Breast epithelium (tissue), 4 donors: ENCODE measurements around the gene LMO1. TPM values are rescaled to one million over a fixed set of nuclear protein-coding genes. Genes with fewer than 3 reads are reported as not detected.

ENCODE experiments used
- DNase-seq, 2 donors: peaks; one replicate each; pipeline ENCODE4 v3.0.0-alpha.2; 2019; ENCODE audit warnings: low spot score in 2 of 2
- H3K27ac ChIP-seq, 2 donors: fragments of 200-600 bp; sonication (generic) in 1 of 2; one replicate each; pipeline ENCODE4 v1.5.1; 2016 to 2019; ENCODE audit warnings: mild to moderate bottlenecking in 1 of 2
- H3K27me3 ChIP-seq, 2 donors: fragments of 200-600 bp; sonication (generic) in 1 of 2; one replicate each; pipeline versions ENCODE4 v1.5.1 to v1.6.0; 2017 to 2019; ENCODE audit warnings: control low read depth in 1 of 2, mild to moderate bottlenecking in 1 of 2
- H3K36me3 ChIP-seq: fragments of 200-600 bp; one replicate; pipeline ENCODE4 v1.5.1; 2019
- H3K4me1 ChIP-seq, 2 donors: fragments of 200-600 bp; sonication (generic); one replicate each; pipeline ENCODE4 v1.5.1; 2016 to 2019; ENCODE audit warnings: control low read depth in 1 of 2
- H3K4me3 ChIP-seq, 3 donors: fragments of 200-600 bp; sonication (generic); 1 replicate in 2 of 3; 2 replicates in 1 of 3; pipeline ENCODE4 v1.5.1; 2016 to 2019; ENCODE audit warnings: mild to moderate bottlenecking in 3 of 3, moderate library complexity in 2 of 3
- H3K9me3 ChIP-seq, 2 donors: fragments of 200-600 bp; sonication (generic) in 1 of 2; one replicate each; pipeline ENCODE4 v1.5.1; 2016 to 2019; ENCODE audit warnings: control low read depth in 1 of 2
- POLR2A ChIP-seq: fragments of 450-650 bp; IDR thresholded peaks from one replicate; pipeline ENCODE4 v1.6.1; 2016; ENCODE audit warnings: antibody characterized with exemption, mild to moderate bottlenecking, moderate library complexity
- POLR2AphosphoS5 ChIP-seq, 3 donors: sonication (generic); formaldehyde crosslinking; IDR thresholded peaks; one replicate each; pipeline ENCODE4 v1.6.1; 2017; ENCODE audit warnings: antibody characterized with exemption in 3 of 3
- intact Hi-C: fragments of 100-400 bp; cut with DNase I; formaldehyde crosslinking; loops from one replicate; pipeline ENCODE4 v1.15.1; 2023; ENCODE audit warnings: low total_unique reads
- total RNA-seq, 3 donors: library from RNA; depleted of rRNA; stranded (reverse); fragments of >200 nt; gene quantifications; one replicate each; pipeline ENCODE4 v1.1.0, GENCODE V29; 2016
- TF ChIP-seq, protein P1 (sequence below), 3 donors: fragments of 450-650 bp; IDR thresholded peaks; one replicate each; pipeline ENCODE4 v1.5.1; 2016 to 2017; ENCODE audit warnings: antibody characterized with exemption in 3 of 3, mild to moderate bottlenecking in 3 of 3, moderate library complexity in 3 of 3

Gene LMO1
- total RNA-seq, 3 donors from 2014 or later: not detected

DNA sequence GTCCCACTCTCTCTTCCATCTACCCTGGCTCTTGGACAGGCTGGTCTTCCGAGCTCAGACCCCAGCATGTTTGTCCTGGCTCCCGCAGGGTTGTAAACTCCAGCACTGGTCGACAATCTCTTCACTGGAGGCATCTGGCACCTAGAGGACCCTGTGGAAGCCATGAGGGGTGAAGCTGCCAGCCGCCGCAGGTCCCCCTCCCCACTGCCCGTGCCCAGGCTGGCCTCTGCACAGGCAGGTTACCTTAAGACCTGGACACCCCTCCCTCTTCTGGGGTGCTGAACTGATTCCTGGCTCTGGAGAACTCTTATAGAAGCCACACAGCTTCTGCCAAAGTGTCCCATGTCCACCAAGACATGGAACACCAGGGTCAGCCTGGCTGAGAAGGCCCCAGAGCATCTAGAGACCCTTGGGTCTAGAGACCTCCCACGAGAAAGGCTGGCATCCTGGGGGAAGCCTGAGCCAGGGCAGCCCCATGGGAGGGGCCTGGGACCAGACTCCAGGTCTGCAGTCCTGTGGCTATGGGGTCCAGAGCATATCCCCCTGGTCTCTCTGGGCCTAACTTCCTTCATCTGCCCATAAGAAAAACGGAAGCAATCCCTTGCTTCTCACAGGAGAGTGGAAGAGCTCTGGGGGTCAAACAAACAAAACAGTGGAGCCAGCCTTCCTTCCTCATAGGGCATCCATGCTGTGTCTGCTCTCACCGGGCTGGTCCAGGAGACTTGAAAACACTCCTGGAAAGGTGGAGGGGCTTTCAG is 30.6 kb downstream of the LMO1 start:
- TF ChIP-seq, protein P1, sequence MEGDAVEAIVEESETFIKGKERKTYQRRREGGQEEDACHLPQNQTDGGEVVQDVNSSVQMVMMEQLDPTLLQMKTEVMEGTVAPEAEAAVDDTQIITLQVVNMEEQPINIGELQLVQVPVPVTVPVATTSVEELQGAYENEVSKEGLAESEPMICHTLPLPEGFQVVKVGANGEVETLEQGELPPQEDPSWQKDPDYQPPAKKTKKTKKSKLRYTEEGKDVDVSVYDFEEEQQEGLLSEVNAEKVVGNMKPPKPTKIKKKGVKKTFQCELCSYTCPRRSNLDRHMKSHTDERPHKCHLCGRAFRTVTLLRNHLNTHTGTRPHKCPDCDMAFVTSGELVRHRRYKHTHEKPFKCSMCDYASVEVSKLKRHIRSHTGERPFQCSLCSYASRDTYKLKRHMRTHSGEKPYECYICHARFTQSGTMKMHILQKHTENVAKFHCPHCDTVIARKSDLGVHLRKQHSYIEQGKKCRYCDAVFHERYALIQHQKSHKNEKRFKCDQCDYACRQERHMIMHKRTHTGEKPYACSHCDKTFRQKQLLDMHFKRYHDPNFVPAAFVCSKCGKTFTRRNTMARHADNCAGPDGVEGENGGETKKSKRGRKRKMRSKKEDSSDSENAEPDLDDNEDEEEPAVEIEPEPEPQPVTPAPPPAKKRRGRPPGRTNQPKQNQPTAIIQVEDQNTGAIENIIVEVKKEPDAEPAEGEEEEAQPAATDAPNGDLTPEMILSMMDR (IDR thresholded peaks at IDR 0.05): no peak
- TF ChIP-seq POLR2AphosphoS5 (IDR thresholded peaks at IDR 0.05) (no peak), POLR2A (no peak)
- no peak overlapping the region for H3K27ac ChIP-seq
- intact Hi-C loops: no loop called here
- H3K4me1 ChIP-seq: no peaks in the 10 kb centered on the region
- H3K27me3 ChIP-seq: no peaks in the 10 kb centered on the region
- H3K36me3 ChIP-seq: no peaks in the 10 kb centered on the region
- no peak for DNase-seq
- H3K9me3 ChIP-seq: no peaks in the 10 kb centered on the region
- H3K4me3 ChIP-seq: no peak overlapping the region

DNA sequence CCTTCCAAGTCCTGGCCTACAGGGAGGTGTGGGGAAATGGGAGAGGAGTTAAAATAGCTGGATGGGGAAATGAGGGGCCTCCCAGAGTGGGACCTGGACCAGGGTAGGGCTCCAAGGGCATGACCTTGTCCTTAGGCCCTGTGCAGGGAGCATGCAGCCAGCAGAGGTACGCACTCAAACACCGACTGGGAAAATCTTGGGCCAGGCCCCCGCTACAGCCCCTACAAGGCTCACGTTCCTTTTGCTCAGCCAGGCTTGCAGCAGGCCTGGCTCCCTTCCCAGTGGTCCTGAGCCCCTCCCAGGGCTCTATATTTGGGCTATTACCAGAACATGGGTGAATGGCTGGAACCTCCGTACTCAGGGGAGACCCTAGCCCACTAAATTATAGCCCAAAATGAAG is 31.3 kb downstream of the LMO1 start:
- Histone ChIP-seq H3K4me3 (no peak overlapping the region), H3K27ac (no peak overlapping the region), H3K27me3 (no peaks in the 10 kb centered on the region), H3K4me1 (no peaks in the 10 kb centered on the region), H3K36me3 (no peaks in the 10 kb centered on the region), H3K9me3 (no peaks in the 10 kb centered on the region)
- TF ChIP-seq POLR2A (no peak), POLR2AphosphoS5 (IDR thresholded peaks at IDR 0.05) (no peak)
- TF ChIP-seq, protein P1 (IDR thresholded peaks at IDR 0.05): no peak
- DNase-seq: no peak
- intact Hi-C loops: no loop called here

DNA sequence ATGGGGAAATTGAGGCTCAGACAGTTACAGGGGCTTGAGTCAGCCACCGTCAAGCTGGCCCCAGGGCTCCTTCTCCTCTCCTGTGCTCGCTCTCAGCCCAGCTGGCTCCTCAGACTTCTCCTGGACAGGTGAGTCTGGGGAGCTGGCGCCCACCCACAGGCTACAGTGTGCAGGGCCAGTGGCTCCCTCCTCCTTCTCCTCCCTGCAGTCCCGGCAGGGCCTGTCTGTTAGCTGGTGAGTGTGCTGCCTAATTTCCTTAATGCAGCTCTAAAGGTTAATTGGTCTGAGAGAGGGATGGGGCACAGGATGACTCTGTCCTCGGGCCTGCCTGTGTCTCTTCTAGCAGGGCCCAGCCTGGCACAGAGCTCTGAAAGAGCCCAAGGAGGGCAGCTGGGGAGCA is 31.7 kb downstream of the LMO1 start:
- no peak overlapping the region for H3K4me3 ChIP-seq
- H3K4me1 ChIP-seq: no peaks in the 10 kb centered on the region
- no peaks in the 10 kb centered on the region for H3K36me3 ChIP-seq
- H3K9me3 ChIP-seq: no peaks in the 10 kb centered on the region
- H3K27me3 ChIP-seq: no peaks in the 10 kb centered on the region
- no peak overlapping the region for H3K27ac ChIP-seq
- no peak for DNase-seq
- TF ChIP-seq, protein P1 (IDR thresholded peaks at IDR 0.05): no peak
- TF ChIP-seq POLR2A (no peak), POLR2AphosphoS5 (IDR thresholded peaks at IDR 0.05) (no peak)
- intact Hi-C loops: no loop called here

DNA sequence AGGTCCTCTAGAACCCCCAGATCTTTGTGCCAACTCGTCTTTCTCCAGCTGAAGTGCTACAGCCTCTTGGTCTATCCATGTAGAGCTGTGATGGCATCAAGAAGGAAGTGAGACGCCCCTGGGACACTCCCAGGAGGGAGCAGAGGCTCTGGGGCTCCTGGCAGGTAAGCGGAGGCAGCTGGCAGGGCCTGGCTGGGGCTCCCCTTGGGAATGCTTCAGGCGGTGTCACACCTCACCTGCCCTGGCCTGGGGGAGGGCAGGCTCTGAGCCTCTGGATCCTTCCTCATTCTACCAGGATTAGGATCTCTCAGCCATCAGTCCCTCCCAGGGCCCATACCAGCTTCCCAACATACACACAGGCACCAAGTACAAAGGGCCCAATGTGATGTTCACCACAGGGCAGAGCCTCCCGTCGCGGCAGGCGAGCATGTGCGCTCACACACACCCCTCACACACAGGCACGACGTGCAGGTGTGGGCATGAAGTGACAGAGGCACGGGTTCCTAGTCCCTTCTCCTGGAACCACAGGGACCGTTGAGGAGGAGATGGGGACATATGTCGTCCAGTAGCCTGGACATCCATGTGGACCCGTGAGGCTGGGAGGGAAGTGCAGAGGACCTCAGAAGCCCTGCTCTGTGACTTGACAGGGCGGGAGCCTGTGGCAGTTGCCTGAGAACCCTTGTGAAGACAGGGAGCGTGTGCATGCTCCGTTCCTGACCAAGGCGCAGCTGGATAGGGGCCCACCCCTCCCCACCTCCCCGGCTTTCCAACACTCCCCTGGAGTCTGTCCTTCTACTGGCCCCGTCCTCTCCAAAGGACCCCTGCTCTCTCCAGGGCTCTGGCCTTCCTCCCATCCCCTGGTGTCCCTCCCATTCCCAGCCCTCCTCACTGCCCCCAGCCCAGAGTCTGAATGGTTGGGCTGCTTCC is 32.5 kb downstream of the LMO1 start:
- no peak for DNase-seq
- no peak overlapping the region for H3K27ac ChIP-seq
- no peak overlapping the region for H3K4me3 ChIP-seq
- no peaks in the 10 kb centered on the region for H3K4me1 ChIP-seq
- TF ChIP-seq POLR2A: no peak
- TF ChIP-seq POLR2AphosphoS5 (IDR thresholded peaks at IDR 0.05): no peak
- TF ChIP-seq, protein P1 (IDR thresholded peaks at IDR 0.05): no peak
- H3K36me3 ChIP-seq: no peaks in the 10 kb centered on the region
- no peaks in the 10 kb centered on the region for H3K9me3 ChIP-seq
- intact Hi-C loops: no loop called here
- no peaks in the 10 kb centered on the region for H3K27me3 ChIP-seq
